HepG2 (cell line): ENCODE measurements around the gene TFAP2E. TPM values are rescaled to one million over a fixed set of nuclear protein-coding genes. Genes with fewer than 3 reads are reported as not detected.

ENCODE experiments used
- ATAC-seq: fragments of 200-7000 bp; cut with Tn5 transposase; 3 replicates; pipeline ENCODE4 v1.9.1; 2020; ENCODE audit warnings: mild to moderate bottlenecking, moderate library complexity
- BruUV-seq: library from RNA; stranded (reverse); fragments of 400-500 nt; replicated peaks from 2 replicates; lab custom pipeline; 2021; lab: Mats Ljungman, UMichigan
- CTCF ChIA-PET: fragments of 300-600 bp; formaldehyde crosslinking; extraction: SDS; loops from one replicate; lab custom pipeline; 2021; ENCODE audit warnings: low total read pairs, inconsistent platforms, low intra/inter-chr PET ratio; lab: Yijun Ruan, JAX
- POLR2A ChIA-PET: fragments of 350-600 bp; sonication (Branson Sonifier 250); formaldehyde crosslinking; loops from one replicate; lab custom pipeline; 2020; ENCODE audit warnings: antibody characterized with exemption, inconsistent platforms; lab: Yijun Ruan, JAX
- DNase-seq: peaks from one replicate; pipeline ENCODE4 v3.0.0-alpha.2; 2015; ENCODE audit warnings: low spot score
- FAIRE-seq: peaks from 3 replicates; lab custom pipeline; 2011; peaks lifted over from hg19 to GRCh38; lab: Jason Lieb, UNC
- H2AFZ ChIP-seq: one replicate; pipeline ENCODE4 v1.6.1; 2011; ENCODE audit warnings: low read length, inconsistent platforms
- H3K27ac ChIP-seq: fragments of 300-600 bp; 3 replicates; pipeline ENCODE4 v1.8.0; 2011; ENCODE audit warnings: mixed run types, mild to moderate bottlenecking, mixed read lengths, low read length, inconsistent platforms; ENCODE audit not compliant: insufficient read depth; ENCODE audit errors: extremely low read length
- H3K27me3 ChIP-seq, 2 experiments: fragments of 200-600 bp in 1 of 2; 2 replicates in 1 of 2; 3 replicates in 1 of 2; pipeline versions ENCODE4 v1.6.0 to v1.8.0; 2011; ENCODE audit warnings: low read length in 2 of 2, mild to moderate bottlenecking in 2 of 2, moderate library complexity in 2 of 2, inconsistent platforms in 1 of 2; ENCODE audit not compliant: insufficient read depth in 2 of 2, control insufficient read depth in 1 of 2
- H3K36me3 ChIP-seq, 2 experiments: fragments of 200-600 bp in 1 of 2; replicated peaks in 1 of 2; 2 replicates in 1 of 2; 3 replicates in 1 of 2; pipeline versions ENCODE4 v1.5.1 to v1.8.0; 2011; ENCODE audit warnings: low read length in 2 of 2, inconsistent platforms in 1 of 2; ENCODE audit not compliant: insufficient read depth in 2 of 2, control insufficient read depth in 1 of 2
- H3K4me1 ChIP-seq: 2 replicates; pipeline ENCODE4 v1.5.1; 2012; ENCODE audit warnings: low read length, inconsistent platforms; ENCODE audit not compliant: insufficient read depth
- H3K4me2 ChIP-seq: 2 replicates; pipeline ENCODE4 v1.6.0; 2011; ENCODE audit warnings: low read depth, low read length, inconsistent platforms
- H3K4me3 ChIP-seq, 3 experiments: fragments of 200-600 bp in 1 of 3; sonication (generic), shearing (Covaris generic) in 1 of 3; replicated peaks in 1 of 3; 2 replicates each; pipeline ENCODE4 v1.5.1; 2011 to 2016; ENCODE audit warnings: low read length in 3 of 3, inconsistent platforms in 2 of 3, low read depth in 2 of 3, mild to moderate bottlenecking in 2 of 3, control low read depth in 1 of 3, mixed read lengths in 1 of 3; ENCODE audit not compliant: insufficient read depth in 1 of 3
- H3K79me2 ChIP-seq: one replicate; pipeline ENCODE4 v1.6.1; 2011; ENCODE audit warnings: low read length, inconsistent platforms; ENCODE audit not compliant: insufficient read depth
- H3K9ac ChIP-seq: 2 replicates; pipeline ENCODE4 v1.6.0; 2011; ENCODE audit warnings: mild to moderate bottlenecking, low read depth, low read length, inconsistent platforms; ENCODE audit not compliant: insufficient read depth
- H3K9me3 ChIP-seq: 2 replicates; pipeline ENCODE4 v1.5.1; 2012; ENCODE audit warnings: mild to moderate bottlenecking, low read length
- H4K20me1 ChIP-seq: 2 replicates; pipeline ENCODE4 v1.6.0; 2011; ENCODE audit warnings: inconsistent platforms, mild to moderate bottlenecking, low read length, moderate library complexity; ENCODE audit not compliant: insufficient read depth
- CREB1 ChIP-seq, 2 experiments: fragments of 450-650 bp in 1 of 2; IDR thresholded peaks; 2 replicates each; pipeline ENCODE4 v1.6.1; 2016 to 2017; ENCODE audit warnings: control low read depth in 1 of 2, mild to moderate bottlenecking in 1 of 2, missing compliant biosample characterization in 1 of 2, missing genetic modification characterization in 1 of 2
- EED ChIP-seq: sonication (generic); formaldehyde crosslinking; IDR thresholded peaks from 2 replicates; pipeline ENCODE4 v1.5.0; 2020; ENCODE audit warnings: mild to moderate bottlenecking, missing genetic modification reagents
- EHMT2 ChIP-seq: fragments of 200-600 bp; sonication (generic); IDR thresholded peaks from 2 replicates; pipeline ENCODE4 v1.7.0; 2017; ENCODE audit warnings: antibody characterized with exemption, low read depth, low read length, borderline replicate concordance
- ETV5 ChIP-seq: IDR thresholded peaks from 2 replicates; pipeline ENCODE4 v1.6.1; 2018; ENCODE audit warnings: missing biosample characterization, missing genetic modification reagents, inconsistent platforms, borderline replicate concordance
- FOSL1 ChIP-seq: sonication (generic); formaldehyde crosslinking; IDR thresholded peaks from 2 replicates; pipeline ENCODE4 v1.9.0; 2021; ENCODE audit warnings: missing genetic modification reagents, borderline replicate concordance
- GMEB1 ChIP-seq: sonication (generic); formaldehyde crosslinking; IDR thresholded peaks from 2 replicates; pipeline ENCODE4 v1.5.1; 2020; ENCODE audit warnings: missing genetic modification reagents, mild to moderate bottlenecking, borderline replicate concordance
- GMEB2 ChIP-seq: IDR thresholded peaks from 2 replicates; pipeline ENCODE4 v1.6.1; 2016; ENCODE audit warnings: missing biosample characterization, missing genetic modification reagents, low read depth
- KDM5B ChIP-seq: sonication (generic); formaldehyde crosslinking; IDR thresholded peaks from 2 replicates; pipeline ENCODE4 v1.4.0; 2020; ENCODE audit warnings: missing genetic modification reagents, mild to moderate bottlenecking, borderline replicate concordance
- LBX2 ChIP-seq: sonication (generic); formaldehyde crosslinking; IDR thresholded peaks from 2 replicates; pipeline ENCODE4 v1.5.0; 2020; ENCODE audit warnings: missing genetic modification reagents, mild to moderate bottlenecking, borderline replicate concordance
- MIER2 ChIP-seq: IDR thresholded peaks from 2 replicates; pipeline ENCODE4 v1.6.1; 2016; ENCODE audit warnings: missing biosample characterization, missing genetic modification reagents
- PPARG ChIP-seq: conservative IDR thresholded peaks from 2 replicates; pipeline ENCODE4 v1.6.1; 2016; ENCODE audit warnings: missing biosample characterization, missing genetic modification reagents
- RBM39 ChIP-seq: fragments of 200-400 bp; formaldehyde crosslinking; IDR thresholded peaks from one replicate; pipeline ENCODE4 v1.6.1; 2018; ENCODE audit warnings: antibody characterized with exemption, mild to moderate bottlenecking, low read depth, low read length; ENCODE audit not compliant: poor library complexity, severe bottlenecking
- TEAD3 ChIP-seq: optimal IDR thresholded peaks from 2 replicates; pipeline ENCODE3; 2016; ENCODE audit warnings: borderline replicate concordance
- ZBTB8A ChIP-seq: sonication (generic); formaldehyde crosslinking; IDR thresholded peaks from 2 replicates; pipeline ENCODE4 v1.4.0; 2020; ENCODE audit warnings: mild to moderate bottlenecking, low read depth, missing genetic modification reagents, borderline replicate concordance
- ZMAT3 ChIP-seq: sonication (generic); formaldehyde crosslinking; conservative IDR thresholded peaks from 2 replicates; pipeline ENCODE4 v1.7.0; 2021; ENCODE audit warnings: missing genetic modification reagents
- ZNF432 ChIP-seq: sonication (generic); formaldehyde crosslinking; IDR thresholded peaks from 2 replicates; pipeline ENCODE4 v1.5.0; 2020; ENCODE audit warnings: missing genetic modification reagents, mild to moderate bottlenecking, borderline replicate concordance
- ZNF503 ChIP-seq: sonication (generic); formaldehyde crosslinking; IDR thresholded peaks from 2 replicates; pipeline ENCODE4 v1.4.0; 2020; ENCODE audit warnings: missing genetic modification reagents
- ZNF713 ChIP-seq: sonication (generic); formaldehyde crosslinking; IDR thresholded peaks from 2 replicates; pipeline ENCODE4 v1.4.0; 2020; ENCODE audit warnings: mild to moderate bottlenecking, missing genetic modification reagents
- WGBS: methylation state at CpG from one replicate; pipeline ENCODE4 v1.1.6; 2017; ENCODE audit warnings: low lambda C conversion rate; 5-methylcytosine and 5-hydroxymethylcytosine counted together
- in situ Hi-C: cut with HindIII; loops from 2 replicates; pipeline ENCODE4 v1.10.0; 2017; ENCODE audit warnings: low pct_unique_long_range_greater_than_20kb; ENCODE audit not compliant: extremely low pct_ligation_motif_present
- intact Hi-C: fragments of 100-400 bp; cut with micrococcal nuclease; formaldehyde crosslinking; loops from one replicate; pipeline ENCODE4 v1.10.0; 2022; ENCODE audit not compliant: unreplicated experiment
- polyA plus RNA-seq, 8 experiments: library from polyadenylated mRNA; depleted of rRNA in 3 of 8; stranded (reverse) in 7 of 8; unstranded in 1 of 8; fragments of >200 nt; fragmentation: Illumina TruSeq in 4 of 8; extraction: Trizol in 4 of 8; gene quantifications; 2 replicates each; pipeline versions ENCODE4 v1.2.1 to v1.2.3, GENCODE V29; 2011 to 2016; ENCODE audit warnings: low read depth in 4 of 8, missing spikeins in 1 of 8, mixed read lengths in 1 of 8; ENCODE audit not compliant: insufficient read depth in 1 of 8
- total RNA-seq, 5 experiments: library from RNA; depleted of rRNA; stranded (reverse); fragments of >200 nt; fragmentation: Illumina TruSeq; extraction: Trizol; gene quantifications; 2 replicates each; pipeline ENCODE4 v1.2.3, GENCODE V29; 2016; ENCODE audit warnings: low read depth in 1 of 5

Gene TFAP2E
- total and polyA plus RNA-seq, 2 of the 13 experiments (the other 11 are each of a cell fraction or from before 2014, with no cell fraction given), result 0.31 to 0.41 TPM

- in situ Hi-C loops, result no loop called here
- no peaks in the 10 kb centered on the region for H3K9me3 ChIP-seq
- no peak overlapping the region for H2AFZ ChIP-seq
- H3K79me2 ChIP-seq, result no peaks in the 10 kb centered on the region
- H3K36me3 ChIP-seq, result no peaks in the 10 kb centered on the region
- ATAC-seq (no peak), DNase-seq (no peak), FAIRE-seq (no peak)
- H3K4me3 ChIP-seq, result no peak overlapping the region
- BruUV-seq, result no TSS peak
- no peak for TF ChIP-seq ETV5 (CRISPR knock-in tag)
- TF ChIP-seq EHMT2, result no peak
- TF ChIP-seq ZBTB8A (CRISPR knock-in tag), result no peak
- TF ChIP-seq PPARG (CRISPR knock-in tag), result no peak
- no peak for TF ChIP-seq GMEB2 (CRISPR knock-in tag)
- no peak for TF ChIP-seq ZNF713 (CRISPR knock-in tag)
- TF ChIP-seq FOSL1 (CRISPR knock-in tag), result no peak
- no peak for TF ChIP-seq KDM5B (CRISPR knock-in tag)
- TF ChIP-seq GMEB1 (CRISPR knock-in tag), result no peak
- no peak for TF ChIP-seq CREB1 (IDR thresholded peaks at IDR 0.05)
- TF ChIP-seq CREB1 (CRISPR knock-in tag; IDR thresholded peaks at IDR 0.05), result no peak
- no peak for TF ChIP-seq RBM39
- TF ChIP-seq TEAD3 (CRISPR knock-in tag), result no peak
- no peak for TF ChIP-seq ZNF432 (CRISPR knock-in tag)
- no peak for TF ChIP-seq ZMAT3
- TF ChIP-seq LBX2 (CRISPR knock-in tag), result no peak
- no peak for TF ChIP-seq EED (CRISPR knock-in tag)
- no peak for TF ChIP-seq ZNF503 (CRISPR knock-in tag)
- no peak for TF ChIP-seq MIER2 (CRISPR knock-in tag)
- intact Hi-C loops, result no loop called here
- H3K27me3 ChIP-seq, result no peaks in the 10 kb centered on the region
- H3K27ac ChIP-seq, result no peak overlapping the region
- H3K9ac ChIP-seq, result no peak overlapping the region
- peaks cover 5% of the 10 kb centered on the region for H3K4me1 ChIP-seq
- no peak overlapping the region for H3K4me2 ChIP-seq
- ChIA-PET POLR2A (no interaction called here), CTCF (no interaction called here)
- no peaks in the 10 kb centered on the region for H4K20me1 ChIP-seq
- WGBS, result 70% methylated on average over 4 of the region's 6 CpGs
Observed at GRCh38 chr1:35587736-35588135, 14.6 kb downstream of the TFAP2E start.
